Measurements from ENCODE around the gene ANKHD1.
A peak's percentile ranks its signal among the peaks of the same experiment; 100 is the strongest.

ANKHD1 gene

DNA sequence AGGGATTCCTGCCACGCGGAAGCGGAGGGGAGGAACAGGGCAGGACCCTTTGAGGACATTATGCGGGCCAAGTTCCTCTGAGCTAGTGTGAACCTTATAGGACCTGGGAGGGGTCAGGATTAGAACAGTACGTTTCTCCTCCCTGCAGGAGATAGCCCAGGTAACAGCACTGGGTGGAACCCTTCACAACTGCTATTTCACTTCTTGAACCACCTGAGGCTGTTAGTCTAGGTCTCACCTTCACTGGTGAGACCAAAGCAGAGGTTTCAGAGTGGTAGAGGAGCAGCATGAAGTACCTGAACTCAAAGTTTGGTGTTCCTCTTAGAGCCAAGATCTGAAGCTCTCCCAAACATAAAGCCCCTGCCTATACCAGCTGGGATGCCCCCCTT is 146.7 kb downstream of the ANKHD1 start:
- no peak for TF ChIP-seq CTCF (conservative IDR thresholded peaks at IDR 0.05)
- H3K27ac ChIP-seq, result peak overlapping the region; percentile 84

- H3K27ac ChIP-seq, result peak overlapping the region; percentile 84
- TF ChIP-seq CTCF (conservative IDR thresholded peaks at IDR 0.05), result no peak
Measured at GRCh38 chr5:140548791-140549190, 147.2 kb downstream of the ANKHD1 start.

DNA sequence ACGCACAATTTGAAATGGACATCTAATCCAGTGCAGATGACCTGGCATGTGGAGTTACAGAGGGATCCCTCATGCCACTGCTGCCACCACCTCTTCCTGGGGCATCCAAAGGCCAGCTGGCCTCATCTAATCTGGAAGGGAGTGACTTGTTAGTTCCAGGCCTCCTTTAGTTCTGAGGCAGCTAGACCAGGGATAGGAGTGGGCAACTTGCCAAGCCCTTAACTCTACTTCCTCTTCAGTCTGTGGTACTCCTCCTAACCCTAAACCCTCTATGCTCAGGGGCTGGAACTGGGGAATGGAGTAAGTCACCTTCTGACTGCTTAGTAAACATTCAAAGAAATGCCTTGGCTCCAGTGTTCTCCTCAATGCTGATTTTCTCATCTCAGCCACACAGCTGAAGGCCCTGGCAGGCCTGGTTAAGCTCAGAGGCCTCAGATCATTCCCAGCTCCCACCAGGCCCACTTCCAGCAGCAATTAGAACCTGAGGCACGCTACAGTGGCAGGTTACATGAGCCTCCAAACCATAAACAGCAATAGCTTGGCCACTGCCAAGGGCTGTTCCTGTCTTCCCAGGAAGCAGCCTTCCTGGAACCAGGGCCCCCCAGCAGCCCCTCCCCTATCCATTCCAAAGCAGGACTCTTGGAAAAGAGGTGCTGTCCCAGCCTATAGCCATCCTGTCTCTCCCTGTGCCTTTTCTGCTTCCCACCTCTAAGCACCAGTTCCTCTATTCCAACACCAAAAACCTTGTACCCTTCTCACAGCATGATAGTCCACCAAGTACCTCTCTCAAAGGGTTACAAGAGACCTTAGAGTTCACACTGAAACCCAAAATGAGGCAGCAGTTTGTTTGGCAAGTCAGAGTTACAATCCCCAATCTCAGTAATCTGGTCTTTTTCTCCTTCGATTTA is 147.9 kb downstream of the ANKHD1 start:
- peak overlapping the region; percentile 84; the same call in 1 of the 2 replicates for H3K27ac ChIP-seq
- no peak for TF ChIP-seq CTCF (conservative IDR thresholded peaks at IDR 0.05)

- H3K27ac ChIP-seq, result no peak overlapping the region; the same call in 1 of the 2 replicates
- TF ChIP-seq CTCF (conservative IDR thresholded peaks at IDR 0.05), result no peak
Measured at GRCh38 chr5:140550147-140551079, 148.8 kb downstream of the ANKHD1 start.

DNA sequence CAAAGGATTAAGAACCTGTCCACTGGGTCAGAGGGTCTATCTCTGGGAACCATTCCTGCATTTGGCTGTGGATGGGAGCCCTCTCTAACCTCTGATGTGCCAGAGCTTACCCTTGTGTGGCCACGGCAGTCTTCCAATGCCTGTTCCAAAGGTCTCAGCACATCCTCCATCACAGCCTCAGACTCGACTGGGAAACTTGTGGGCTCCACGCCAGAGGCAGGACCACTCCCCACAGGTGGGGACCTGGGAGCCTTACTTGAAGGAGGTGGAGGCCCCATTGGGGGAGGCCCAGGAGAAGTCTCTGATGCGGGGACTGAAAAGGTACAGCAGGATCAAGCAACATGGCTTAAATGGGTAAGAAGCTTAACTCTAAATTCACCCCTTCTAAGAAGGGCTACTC is 150.2 kb downstream of the ANKHD1 start:
- H3K27ac ChIP-seq, result no peak overlapping the region
- no peak for TF ChIP-seq CTCF (conservative IDR thresholded peaks at IDR 0.05)

GRCh38 chr5:140553657-140554056 is 152.0 kb downstream of the ANKHD1 start:
- no peak for TF ChIP-seq CTCF (conservative IDR thresholded peaks at IDR 0.05)

GRCh38 chr5:140554454-140554853 is 152.8 kb downstream of the ANKHD1 start:
- H3K27ac ChIP-seq, result no peak overlapping the region
- no peak for TF ChIP-seq CTCF (conservative IDR thresholded peaks at IDR 0.05)

More at GRCh38 chr5:140553657-140554056, 152.0 kb downstream of the ANKHD1 start:
- no peak overlapping the region for H3K27ac ChIP-seq
